ENCODE data around the gene ATP1A1.

DNA sequence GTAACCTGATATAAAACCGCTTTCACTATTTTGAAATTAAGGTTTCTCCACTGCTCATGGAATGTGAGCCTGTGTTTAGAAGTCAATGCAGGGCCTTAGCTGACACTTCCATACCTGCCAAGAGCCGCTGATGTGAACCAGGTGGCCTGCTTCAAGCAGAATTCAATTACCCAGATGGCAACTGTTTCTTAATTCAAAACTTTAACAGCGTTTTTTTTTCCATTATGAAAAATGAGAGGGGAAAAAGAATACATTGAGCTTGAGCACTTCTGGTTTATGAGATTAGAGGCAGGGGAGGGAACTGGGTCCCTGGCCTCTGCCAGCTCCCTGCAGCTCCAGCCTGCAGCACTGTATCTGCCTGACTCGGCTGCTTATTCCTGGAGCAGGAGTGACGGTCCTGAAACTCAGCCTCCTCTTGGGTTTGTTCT is 7.7 kb upstream of the ATP1A1 start:
- TF ChIP-seq, protein P1, sequence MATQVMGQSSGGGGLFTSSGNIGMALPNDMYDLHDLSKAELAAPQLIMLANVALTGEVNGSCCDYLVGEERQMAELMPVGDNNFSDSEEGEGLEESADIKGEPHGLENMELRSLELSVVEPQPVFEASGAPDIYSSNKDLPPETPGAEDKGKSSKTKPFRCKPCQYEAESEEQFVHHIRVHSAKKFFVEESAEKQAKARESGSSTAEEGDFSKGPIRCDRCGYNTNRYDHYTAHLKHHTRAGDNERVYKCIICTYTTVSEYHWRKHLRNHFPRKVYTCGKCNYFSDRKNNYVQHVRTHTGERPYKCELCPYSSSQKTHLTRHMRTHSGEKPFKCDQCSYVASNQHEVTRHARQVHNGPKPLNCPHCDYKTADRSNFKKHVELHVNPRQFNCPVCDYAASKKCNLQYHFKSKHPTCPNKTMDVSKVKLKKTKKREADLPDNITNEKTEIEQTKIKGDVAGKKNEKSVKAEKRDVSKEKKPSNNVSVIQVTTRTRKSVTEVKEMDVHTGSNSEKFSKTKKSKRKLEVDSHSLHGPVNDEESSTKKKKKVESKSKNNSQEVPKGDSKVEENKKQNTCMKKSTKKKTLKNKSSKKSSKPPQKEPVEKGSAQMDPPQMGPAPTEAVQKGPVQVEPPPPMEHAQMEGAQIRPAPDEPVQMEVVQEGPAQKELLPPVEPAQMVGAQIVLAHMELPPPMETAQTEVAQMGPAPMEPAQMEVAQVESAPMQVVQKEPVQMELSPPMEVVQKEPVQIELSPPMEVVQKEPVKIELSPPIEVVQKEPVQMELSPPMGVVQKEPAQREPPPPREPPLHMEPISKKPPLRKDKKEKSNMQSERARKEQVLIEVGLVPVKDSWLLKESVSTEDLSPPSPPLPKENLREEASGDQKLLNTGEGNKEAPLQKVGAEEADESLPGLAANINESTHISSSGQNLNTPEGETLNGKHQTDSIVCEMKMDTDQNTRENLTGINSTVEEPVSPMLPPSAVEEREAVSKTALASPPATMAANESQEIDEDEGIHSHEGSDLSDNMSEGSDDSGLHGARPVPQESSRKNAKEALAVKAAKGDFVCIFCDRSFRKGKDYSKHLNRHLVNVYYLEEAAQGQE (tag by site-specific recombination; IDR thresholded peaks at IDR 0.05): no peak
- TF ChIP-seq ZNF350 (tag by site-specific recombination; IDR thresholded peaks at IDR 0.05) (no peak), ZBTB20 (tag by site-specific recombination; IDR thresholded peaks at IDR 0.05) (no peak), ZNF639 (tag by site-specific recombination; IDR thresholded peaks at IDR 0.05) (no peak), ZNF274 (IDR thresholded peaks at IDR 0.05; ENCODE audit: low read length) (no peak), ZNF274 (tag by site-specific recombination; IDR thresholded peaks at IDR 0.05; ENCODE audit: borderline replicate concordance) (no peak), RBAK (tag by site-specific recombination; IDR thresholded peaks at IDR 0.05) (no peak), ZNF776 (tag by site-specific recombination; IDR thresholded peaks at IDR 0.05; ENCODE audit: borderline replicate concordance) (no peak), TCF7L2 (IDR thresholded peaks at IDR 0.05; ENCODE audit: borderline replicate concordance, low read depth, low read length) (no peak), ZSCAN5A (tag by site-specific recombination; IDR thresholded peaks at IDR 0.05) (no peak), ZNF629 (tag by site-specific recombination; IDR thresholded peaks at IDR 0.05) (no peak)
- TF ChIP-seq, protein P2, sequence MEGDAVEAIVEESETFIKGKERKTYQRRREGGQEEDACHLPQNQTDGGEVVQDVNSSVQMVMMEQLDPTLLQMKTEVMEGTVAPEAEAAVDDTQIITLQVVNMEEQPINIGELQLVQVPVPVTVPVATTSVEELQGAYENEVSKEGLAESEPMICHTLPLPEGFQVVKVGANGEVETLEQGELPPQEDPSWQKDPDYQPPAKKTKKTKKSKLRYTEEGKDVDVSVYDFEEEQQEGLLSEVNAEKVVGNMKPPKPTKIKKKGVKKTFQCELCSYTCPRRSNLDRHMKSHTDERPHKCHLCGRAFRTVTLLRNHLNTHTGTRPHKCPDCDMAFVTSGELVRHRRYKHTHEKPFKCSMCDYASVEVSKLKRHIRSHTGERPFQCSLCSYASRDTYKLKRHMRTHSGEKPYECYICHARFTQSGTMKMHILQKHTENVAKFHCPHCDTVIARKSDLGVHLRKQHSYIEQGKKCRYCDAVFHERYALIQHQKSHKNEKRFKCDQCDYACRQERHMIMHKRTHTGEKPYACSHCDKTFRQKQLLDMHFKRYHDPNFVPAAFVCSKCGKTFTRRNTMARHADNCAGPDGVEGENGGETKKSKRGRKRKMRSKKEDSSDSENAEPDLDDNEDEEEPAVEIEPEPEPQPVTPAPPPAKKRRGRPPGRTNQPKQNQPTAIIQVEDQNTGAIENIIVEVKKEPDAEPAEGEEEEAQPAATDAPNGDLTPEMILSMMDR (tag by site-specific recombination; IDR thresholded peaks at IDR 0.05): no peak
